ENCODE results near the gene CHST3. TPM values are rescaled to one million over a fixed set of nuclear protein-coding genes. Genes with fewer than 3 reads are reported as not detected.

Gene CHST3
- total RNA-seq, 1 experiment from 2014 or later, result 6.1 TPM

GRCh38 chr10:71921324-71922027, 42.7 kb upstream of the CHST3 start:
- no peaks in the 10 kb centered on the region for H3K79me1 ChIP-seq (ENCODE audit: insufficient read depth, low read depth, low read length, poor library complexity, severe bottlenecking)
- H2AFZ ChIP-seq (ENCODE audit: low read length), result no peak overlapping the region
- Mint-ChIP-seq H3K4me3 (no peak overlapping the region), H3K4me1 (peaks cover 12 to 24% of the 10 kb centered on the region in 2 experiments), H3K36me3 (ENCODE audit: insufficient read depth in 1 of 3, low read depth in 3 of 3) (peaks cover 0 to 5% (median 0%) of the 10 kb centered on the region in 3 experiments; a peak in 3 of 7 replicates), H3K9me3 (peaks cover 7 to 18% of the 10 kb centered on the region in 2 experiments), H3K27me3 (ENCODE audit: low read depth) (no peaks in the 10 kb centered on the region; the same call in 1 of the 2 replicates), H3K27ac (no peak overlapping the region)
- H4K20me1 ChIP-seq (ENCODE audit: control insufficient read depth, insufficient read depth, insufficient read length), result no peaks in the 10 kb centered on the region
- H2BK120ac ChIP-seq (ENCODE audit: low read depth, low read length, poor library complexity, severe bottlenecking), result no peak overlapping the region
- H3K4me1 ChIP-seq (ENCODE audit: insufficient read depth, low read length), result no peaks in the 10 kb centered on the region
- H3K27me3 ChIP-seq (ENCODE audit: insufficient read depth, low read length), result no peaks in the 10 kb centered on the region
- H3K4ac ChIP-seq (ENCODE audit: low read depth, low read length), result no peak overlapping the region
- no peak overlapping the region for H3K56ac ChIP-seq (ENCODE audit: insufficient read length, low read depth, low read length)
- H3T11ph ChIP-seq (ENCODE audit: low read length), result no peak overlapping the region
- H4K5ac ChIP-seq (ENCODE audit: insufficient read length, low read depth, low read length), result no peak overlapping the region
- H3K23me2 ChIP-seq (ENCODE audit: insufficient read length, low read depth, low read length, poor library complexity, severe bottlenecking), result no peaks in the 10 kb centered on the region
- H2BK20ac ChIP-seq (ENCODE audit: low read depth, low read length, poor library complexity, severe bottlenecking), result no peak overlapping the region
- H3K14ac ChIP-seq (ENCODE audit: insufficient read depth, low read length), result no peak overlapping the region
- H3K79me2 ChIP-seq (ENCODE audit: insufficient read depth, low read length), result no peaks in the 10 kb centered on the region
- H2BK5ac ChIP-seq (ENCODE audit: insufficient read length, low read length), result no peak overlapping the region
- no peaks in the 10 kb centered on the region for H3K9me3 ChIP-seq (ENCODE audit: control insufficient read depth, low read depth, low read length)
- WGBS (ENCODE audit: extremely low coverage, insufficient read length, low lambda C conversion rate), result no CpG with 5 or more reads among the region's 4 CpGs
- H3K9ac ChIP-seq (ENCODE audit: extremely low read depth, insufficient read length, low read length), result no peak overlapping the region
- no peak overlapping the region for H3K27ac ChIP-seq (ENCODE audit: insufficient read length, low read depth, low read length)
- no peak for DNase-seq
- H2AK5ac ChIP-seq (ENCODE audit: insufficient read length, low read length), result no peak overlapping the region
- TF ChIP-seq CTCF (conservative IDR thresholded peaks at IDR 0.05), result no peak
- no peak overlapping the region for H4K8ac ChIP-seq (replicated peaks; ENCODE audit: insufficient read length, low read depth, low read length)
- no peak overlapping the region for H3K18ac ChIP-seq (ENCODE audit: insufficient read length, low read depth, low read length)
- H4K91ac ChIP-seq (ENCODE audit: insufficient read length, low read depth, low read length), result no peak overlapping the region
- no peak overlapping the region for H2BK15ac ChIP-seq (ENCODE audit: low read depth, low read length)
- no peak overlapping the region for H2BK12ac ChIP-seq (ENCODE audit: insufficient read length, low read depth, low read length)
- H3K23ac ChIP-seq (ENCODE audit: insufficient read length, low read depth, low read length), result no peak overlapping the region
- H3K4me2 ChIP-seq (ENCODE audit: insufficient read depth, insufficient read length, low read length), result no peak overlapping the region

Measured in H9 (cell line).